ENCODE results near the gene SLC22A31. TPM values are rescaled to one million over a fixed set of nuclear protein-coding genes. Genes with fewer than 3 reads are reported as not detected.

SLC22A31 gene
- total RNA-seq, 1 experiment from 2014 or later = 0.47 TPM

GRCh38 chr16:89171216-89172170, 28.8 kb downstream of the SLC22A31 start, which contains the start of gene CDH15:
Gene CDH15, plus strand, starts transcription at chr16:89171748. Its CDS starts 84 bp downstream, at chr16:89171832.
- DNase-seq (ENCODE audit: low spot score) = peak; percentile 96
- Histone ChIP-seq H3K36me3 (ENCODE audit: insufficient read depth, low read length, poor library complexity, severe bottlenecking) (no peaks in the 10 kb centered on the region), H3K4me1 (ENCODE audit: insufficient read depth, low read length, poor library complexity, severe bottlenecking) (peaks cover 4% of the 10 kb centered on the region), H3K9me3 (ENCODE audit: low read depth, low read length, poor library complexity, severe bottlenecking) (no peaks in the 10 kb centered on the region), H3K27me3 (replicated peaks; ENCODE audit: insufficient read depth, low read depth, low read length, poor library complexity) (no peaks in the 10 kb centered on the region), H3K4me3 (ENCODE audit: low read depth, low read length, poor library complexity, severe bottlenecking) (peak within 1 kb of the TSS; percentile 20), H3K27ac (ENCODE audit: low read depth, low read length, poor library complexity, severe bottlenecking) (no peak within 1 kb of the TSS)
- no TSS peak for BruUV-seq (replicated peaks)
- CTCF ChIA-PET = interaction anchor here (0.6 kb wide), 2 partner anchors 27 to 35 kb away, joined by 5 to 6 read pairs; no protein-coding TSS in a partner anchor
- intact Hi-C loops (cut with micrococcal nuclease; ENCODE audit: unreplicated experiment) = loop anchor here (5.0 kb wide), 1 partner anchor 359 kb away; the partner anchor contains the start of gene APRT
- TF ChIP-seq EZH2 (IDR thresholded peaks at IDR 0.05; ENCODE audit: borderline replicate concordance, low read depth, low read length, poor library complexity, severe bottlenecking) (no peak), CTCF (conservative IDR thresholded peaks at IDR 0.05; ENCODE audit: low read depth, low read length) (no peak)
- POLR2A ChIA-PET (ENCODE audit: low non-redundant PET) = interaction anchor here (0.6 kb wide), 1 partner anchor 10 kb away, joined by 8 read pairs; no protein-coding TSS in a partner anchor

DNA sequence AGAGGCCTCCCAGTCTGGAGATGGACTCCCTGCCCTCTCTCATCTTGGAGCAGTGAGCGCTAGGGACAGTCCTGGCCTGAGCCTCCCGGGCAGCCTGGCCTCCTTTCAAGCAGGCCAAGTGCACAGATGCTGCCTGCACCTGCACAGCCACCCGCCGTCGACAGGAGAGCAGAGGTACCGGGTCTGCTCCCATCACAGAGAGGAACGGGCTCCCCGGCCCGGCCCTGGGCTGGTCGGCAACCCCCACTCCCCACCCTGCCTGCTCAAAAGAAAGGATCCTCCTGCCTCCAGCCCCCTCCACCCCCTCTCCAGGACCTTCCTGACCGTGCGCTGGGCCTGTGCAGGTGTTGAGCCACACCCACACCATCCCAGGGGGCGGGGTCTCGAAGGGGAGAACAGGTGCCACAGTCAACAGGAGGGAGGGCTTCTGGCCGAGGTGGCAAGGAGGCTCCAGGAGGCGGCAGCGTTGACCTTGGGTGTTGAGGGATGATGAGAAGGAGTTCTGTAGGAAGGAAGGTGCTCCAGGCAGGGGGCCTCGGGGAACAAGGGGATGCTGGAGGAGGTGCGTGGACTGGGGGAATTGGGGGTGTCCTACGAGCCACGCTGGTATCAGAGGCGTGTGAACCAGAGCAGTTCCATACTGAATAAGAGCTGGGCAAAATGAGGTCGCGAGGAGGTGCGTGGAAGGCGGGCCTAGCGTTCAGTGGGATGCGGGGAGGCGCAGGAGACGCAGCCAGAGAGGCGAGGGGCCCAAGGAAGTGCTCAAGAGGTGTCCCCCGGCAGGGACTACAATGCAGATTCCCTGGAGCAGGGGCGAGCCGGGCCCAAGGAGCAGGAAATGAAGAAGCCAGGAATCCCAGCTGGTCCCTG, 29.8 kb downstream of the SLC22A31 start:
- TF ChIP-seq CTCF (conservative IDR thresholded peaks at IDR 0.05; ENCODE audit: low read depth, low read length) (no peak), EZH2 (IDR thresholded peaks at IDR 0.05; ENCODE audit: borderline replicate concordance, low read depth, low read length, poor library complexity, severe bottlenecking) (no peak)
- Histone ChIP-seq H3K4me1 (ENCODE audit: insufficient read depth, low read length, poor library complexity, severe bottlenecking) (peaks cover 4% of the 10 kb centered on the region), H3K27me3 (replicated peaks; ENCODE audit: insufficient read depth, low read depth, low read length, poor library complexity) (no peaks in the 10 kb centered on the region), H3K27ac (ENCODE audit: low read depth, low read length, poor library complexity, severe bottlenecking) (no peak overlapping the region), H3K4me3 (ENCODE audit: low read depth, low read length, poor library complexity, severe bottlenecking) (peak overlapping the region; percentile 20), H3K36me3 (ENCODE audit: insufficient read depth, low read length, poor library complexity, severe bottlenecking) (no peaks in the 10 kb centered on the region), H3K9me3 (ENCODE audit: low read depth, low read length, poor library complexity, severe bottlenecking) (no peaks in the 10 kb centered on the region)
- intact Hi-C loops (cut with micrococcal nuclease; ENCODE audit: unreplicated experiment) = loop anchor here (5.0 kb wide), 1 partner anchor 358 kb away; the partner anchor contains the start of gene APRT
- no peak for DNase-seq (ENCODE audit: low spot score)
- ChIA-PET POLR2A (ENCODE audit: low non-redundant PET) (interaction anchor here (0.6 kb wide), 1 partner anchor 11 kb away, joined by 8 read pairs; no protein-coding TSS in a partner anchor), CTCF (interaction anchor here (0.6 to 1.2 kb wide), 2 partner anchors 14 to 34 kb away, joined by 3 to 5 read pairs; no protein-coding TSS in a partner anchor)
- no TSS peak for BruUV-seq (replicated peaks)

- no peak for DNase-seq (ENCODE audit: low spot score)
- H3K4me1 ChIP-seq (ENCODE audit: insufficient read depth, low read length, poor library complexity, severe bottlenecking) = peaks cover 4% of the 10 kb centered on the region
- no peaks in the 10 kb centered on the region for H3K9me3 ChIP-seq (ENCODE audit: low read depth, low read length, poor library complexity, severe bottlenecking)
- no peak overlapping the region for H3K4me3 ChIP-seq (ENCODE audit: low read depth, low read length, poor library complexity, severe bottlenecking)
- no TSS peak for BruUV-seq (replicated peaks)
- no peak overlapping the region for H3K27ac ChIP-seq (ENCODE audit: low read depth, low read length, poor library complexity, severe bottlenecking)
- TF ChIP-seq CTCF (conservative IDR thresholded peaks at IDR 0.05; ENCODE audit: low read depth, low read length) = no peak
- TF ChIP-seq EZH2 (IDR thresholded peaks at IDR 0.05; ENCODE audit: borderline replicate concordance, low read depth, low read length, poor library complexity, severe bottlenecking) = no peak
- H3K36me3 ChIP-seq (ENCODE audit: insufficient read depth, low read length, poor library complexity, severe bottlenecking) = no peaks in the 10 kb centered on the region
- CTCF ChIA-PET = interaction anchor here (1.2 kb wide), 1 partner anchor 14 kb away, joined by 3 read pairs; no protein-coding TSS in a partner anchor
- POLR2A ChIA-PET (ENCODE audit: low non-redundant PET) = no interaction called here
- no peaks in the 10 kb centered on the region for H3K27me3 ChIP-seq (replicated peaks; ENCODE audit: insufficient read depth, low read depth, low read length, poor library complexity)
- intact Hi-C loops (cut with micrococcal nuclease; ENCODE audit: unreplicated experiment) = loop anchor here (5.0 kb wide), 3 partner anchors 222 to 432 kb away; partner anchors contain the start of gene APRT
Measured at GRCh38 chr16:89169778-89170177, 30.6 kb downstream of the SLC22A31 start.

All from A673 (cell line).